ENCODE data around the gene MGST2.

MGST2 gene

DNA sequence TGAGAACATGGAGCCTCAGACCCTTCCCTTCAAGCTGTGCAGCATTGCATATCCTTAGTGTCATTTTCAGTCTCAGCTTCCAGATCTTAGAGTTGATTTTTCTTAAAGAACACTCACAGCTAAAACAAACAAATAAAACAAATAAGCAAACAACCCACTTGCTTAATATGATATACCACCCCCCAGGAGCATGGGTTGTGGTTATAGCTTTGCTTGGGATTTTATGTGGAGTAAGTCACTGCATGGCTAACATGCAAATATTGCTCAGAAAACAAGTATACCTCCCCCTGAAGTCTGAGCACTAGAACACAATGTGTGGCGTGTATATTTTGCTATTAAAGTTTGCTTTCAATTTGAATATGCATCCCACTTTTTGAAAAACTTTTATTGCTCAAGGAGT lies 78.6 kb downstream of the MGST2 start:
- H3K4me1 ChIP-seq (ENCODE audit: insufficient read depth, low read length): peaks cover 11% of the 10 kb centered on the region
- H3K9ac ChIP-seq (ENCODE audit: low read depth, low read length): no peak overlapping the region
- H3K4me3 ChIP-seq (ENCODE audit: low read length): no peak overlapping the region
- WGBS: 100% methylated on average over 1 of the region's 1 CpG
- H3K36me3 ChIP-seq (ENCODE audit: insufficient read depth, low read length): no peaks in the 10 kb centered on the region
- H3K9me3 ChIP-seq (ENCODE audit: insufficient read depth, low read depth, low read length): no peaks in the 10 kb centered on the region
- H3K27me3 ChIP-seq (ENCODE audit: insufficient read depth, low read length): 0 out of 2 replicates have a peak, but pooled peaks cover 2% of the 10 kb centered on the region
- H3K27ac ChIP-seq (ENCODE audit: low read depth, low read length): no peak overlapping the region

GRCh38 chr4:139745111-139745639 lies 79.6 kb downstream of the MGST2 start:
- no peaks in the 10 kb centered on the region for H3K9me3 ChIP-seq (ENCODE audit: insufficient read depth, low read depth, low read length)
- H3K4me1 ChIP-seq (ENCODE audit: insufficient read depth, low read length): peaks cover 11% of the 10 kb centered on the region
- no peak overlapping the region for H3K9ac ChIP-seq (ENCODE audit: low read depth, low read length)
- no peak overlapping the region for H3K27ac ChIP-seq (ENCODE audit: low read depth, low read length)
- no peak overlapping the region for H3K4me3 ChIP-seq (ENCODE audit: low read length)
- 0 out of 2 replicates have a peak, but pooled peaks cover 2% of the 10 kb centered on the region for H3K27me3 ChIP-seq (ENCODE audit: insufficient read depth, low read length)
- no peaks in the 10 kb centered on the region for H3K36me3 ChIP-seq (ENCODE audit: insufficient read depth, low read length)
- WGBS: 93% methylated on average over 6 of the region's 6 CpGs

GRCh38 chr4:139746431-139747171 lies 81.0 kb downstream of the MGST2 start:
- no peak overlapping the region for H3K4me3 ChIP-seq (ENCODE audit: low read length)
- no peaks in the 10 kb centered on the region for H3K9me3 ChIP-seq (ENCODE audit: insufficient read depth, low read depth, low read length)
- peaks cover 11% of the 10 kb centered on the region for H3K4me1 ChIP-seq (ENCODE audit: insufficient read depth, low read length)
- H3K9ac ChIP-seq (ENCODE audit: low read depth, low read length): no peak overlapping the region
- 63% methylated on average over 12 of the region's 12 CpGs for WGBS
- H3K27me3 ChIP-seq (ENCODE audit: insufficient read depth, low read length): no peaks in the 10 kb centered on the region
- no peaks in the 10 kb centered on the region for H3K36me3 ChIP-seq (ENCODE audit: insufficient read depth, low read length)
- no peak overlapping the region for H3K27ac ChIP-seq (ENCODE audit: low read depth, low read length)

DNA sequence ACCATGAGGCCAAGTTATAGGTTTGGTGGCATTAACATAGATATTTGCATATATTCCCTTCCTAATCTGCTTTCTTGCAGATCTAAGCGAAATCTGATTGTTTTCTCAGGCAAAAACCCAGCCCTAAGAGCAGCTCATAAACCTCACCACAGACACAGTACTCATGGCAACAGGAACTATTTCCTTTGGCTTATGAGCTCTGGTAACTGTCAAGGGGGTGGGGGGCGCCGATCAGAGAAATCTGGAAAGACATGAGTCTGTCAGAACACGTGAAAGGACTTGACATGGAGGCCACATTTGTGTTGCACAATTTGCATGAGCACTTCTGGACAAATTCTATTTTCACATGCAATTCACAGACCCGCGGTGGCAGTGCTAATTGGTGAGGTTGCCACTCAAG lies 83.7 kb downstream of the MGST2 start:
- no peaks in the 10 kb centered on the region for H3K27me3 ChIP-seq (ENCODE audit: insufficient read depth, low read length)
- no peak overlapping the region for H3K27ac ChIP-seq (ENCODE audit: low read depth, low read length)
- H3K36me3 ChIP-seq (ENCODE audit: insufficient read depth, low read length): no peaks in the 10 kb centered on the region
- H3K4me3 ChIP-seq (ENCODE audit: low read length): no peak overlapping the region
- H3K4me1 ChIP-seq (ENCODE audit: insufficient read depth, low read length): peaks cover 11% of the 10 kb centered on the region
- 90% methylated on average over 6 of the region's 6 CpGs for WGBS
- H3K9me3 ChIP-seq (ENCODE audit: insufficient read depth, low read depth, low read length): no peaks in the 10 kb centered on the region
- no peak overlapping the region for H3K9ac ChIP-seq (ENCODE audit: low read depth, low read length)

DNA sequence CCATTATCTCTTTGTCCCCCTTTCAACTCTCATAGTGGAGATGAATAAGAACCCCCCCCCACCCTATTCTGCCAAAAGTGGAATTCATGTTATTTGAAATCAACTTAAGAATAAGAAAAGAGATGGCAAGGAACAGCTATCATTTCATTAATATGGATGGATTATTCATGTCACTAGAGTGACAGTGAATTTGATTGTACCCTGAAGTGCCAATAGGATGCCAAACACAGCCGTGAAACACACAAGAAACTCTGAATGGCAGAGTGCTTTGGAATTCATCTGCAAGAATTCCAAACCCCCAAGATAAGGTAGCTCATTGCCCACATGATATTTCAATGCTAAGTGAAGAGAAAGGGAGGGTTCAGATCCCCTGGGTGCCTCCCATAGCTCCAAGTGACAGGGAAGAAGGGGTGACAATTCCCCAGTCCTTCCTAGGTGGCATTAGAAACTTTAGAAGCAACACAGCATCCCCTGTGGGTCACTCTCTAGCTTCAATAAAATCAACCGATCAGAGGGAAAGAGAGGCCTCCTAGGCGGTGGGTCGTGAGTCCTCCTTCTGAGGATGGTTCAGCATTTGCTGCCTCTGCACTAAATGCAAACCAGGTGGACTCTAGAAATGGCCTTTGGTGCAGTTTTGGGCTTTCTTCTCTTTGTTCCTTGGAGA lies 84.3 kb downstream of the MGST2 start:
- no peaks in the 10 kb centered on the region for H3K36me3 ChIP-seq (ENCODE audit: insufficient read depth, low read length)
- no peaks in the 10 kb centered on the region for H3K27me3 ChIP-seq (ENCODE audit: insufficient read depth, low read length)
- H3K9me3 ChIP-seq (ENCODE audit: insufficient read depth, low read depth, low read length): no peaks in the 10 kb centered on the region
- WGBS: 84% methylated on average over 4 of the region's 4 CpGs
- peaks cover 11% of the 10 kb centered on the region for H3K4me1 ChIP-seq (ENCODE audit: insufficient read depth, low read length)
- H3K27ac ChIP-seq (ENCODE audit: low read depth, low read length): no peak overlapping the region
- H3K4me3 ChIP-seq (ENCODE audit: low read length): no peak overlapping the region
- no peak overlapping the region for H3K9ac ChIP-seq (ENCODE audit: low read depth, low read length)

DNA sequence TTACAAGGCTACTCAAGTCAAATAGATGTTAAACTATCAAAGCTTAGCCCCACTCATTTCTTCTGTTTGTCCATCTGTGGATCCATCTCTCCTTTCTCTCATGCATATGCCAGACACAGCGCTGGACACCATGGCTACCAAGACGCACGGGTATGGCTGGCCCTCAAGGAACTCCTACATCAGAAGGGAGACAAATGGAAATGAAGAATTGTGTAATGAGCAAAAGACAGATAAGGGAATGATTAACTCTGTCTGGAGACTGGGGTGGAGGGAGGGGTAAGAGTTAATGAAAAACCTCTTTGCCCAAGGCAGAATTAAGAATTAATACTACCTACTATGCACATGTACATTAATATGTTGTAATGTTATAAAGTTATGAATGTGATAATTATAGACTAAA lies 88.1 kb downstream of the MGST2 start:
- Histone ChIP-seq H3K27me3 (ENCODE audit: insufficient read depth, low read length) (no peaks in the 10 kb centered on the region), H3K9ac (ENCODE audit: low read depth, low read length) (no peak overlapping the region), H3K27ac (ENCODE audit: low read depth, low read length) (no peak overlapping the region), H3K4me1 (ENCODE audit: insufficient read depth, low read length) (no peaks in the 10 kb centered on the region), H3K4me3 (ENCODE audit: low read length) (no peak overlapping the region), H3K36me3 (ENCODE audit: insufficient read depth, low read length) (no peaks in the 10 kb centered on the region), H3K9me3 (ENCODE audit: insufficient read depth, low read depth, low read length) (no peaks in the 10 kb centered on the region)
- WGBS: 97% methylated on average over 3 of the region's 3 CpGs
